ENCODE data around the gene NCAPG2.

The NCAPG2 gene

DNA sequence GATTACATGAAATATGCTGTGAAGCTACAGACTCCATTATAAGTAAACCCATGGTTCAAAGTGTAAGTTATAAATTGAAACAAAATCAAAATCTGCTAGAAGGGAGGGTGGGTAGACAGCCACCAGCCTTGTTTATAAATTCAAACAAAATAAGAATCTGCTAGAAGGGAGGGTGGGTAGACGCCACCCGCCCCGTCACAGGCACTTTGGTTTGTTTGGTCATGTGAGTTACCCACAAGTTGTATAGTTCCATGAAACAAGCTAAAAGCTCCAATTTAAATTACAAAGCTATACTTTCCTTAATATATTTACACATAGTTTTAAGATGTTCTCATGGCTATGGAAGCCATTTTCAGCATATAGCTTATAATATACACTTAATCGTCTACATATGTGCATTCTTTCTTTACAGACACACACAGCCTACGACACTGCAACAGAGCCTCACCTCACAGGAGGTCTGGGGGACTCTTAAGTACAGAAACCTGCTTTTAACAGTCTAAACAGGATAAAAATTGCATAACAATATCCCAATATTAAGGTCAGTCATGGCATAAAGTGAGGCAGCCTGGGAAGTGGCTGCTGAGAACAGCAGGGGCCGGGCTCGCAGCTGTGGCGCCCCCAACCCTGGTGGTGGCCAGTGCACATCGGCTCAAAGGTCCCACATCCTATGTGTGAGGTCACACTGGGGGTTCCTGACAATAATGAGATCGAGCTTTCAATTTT lies 28.1 kb upstream of the NCAPG2 start:
- Histone ChIP-seq H3K4me1 (ENCODE audit: control insufficient read depth, insufficient read depth, low read length) (no peaks in the 10 kb centered on the region), H3K27me3 (replicated peaks; ENCODE audit: control insufficient read depth, insufficient read depth, low read length) (no peaks in the 10 kb centered on the region), H3K4me3 (ENCODE audit: low read length) (no peak overlapping the region), H3K9me3 (ENCODE audit: control insufficient read depth, low read length) (no peaks in the 10 kb centered on the region), H3K9ac (ENCODE audit: low read length) (no peak overlapping the region), H3K36me3 (ENCODE audit: control insufficient read depth, insufficient read depth, low read length, severe bottlenecking) (peaks cover 73% of the 10 kb centered on the region)
- DNase-seq (ENCODE audit: low read depth) = no peak

DNA sequence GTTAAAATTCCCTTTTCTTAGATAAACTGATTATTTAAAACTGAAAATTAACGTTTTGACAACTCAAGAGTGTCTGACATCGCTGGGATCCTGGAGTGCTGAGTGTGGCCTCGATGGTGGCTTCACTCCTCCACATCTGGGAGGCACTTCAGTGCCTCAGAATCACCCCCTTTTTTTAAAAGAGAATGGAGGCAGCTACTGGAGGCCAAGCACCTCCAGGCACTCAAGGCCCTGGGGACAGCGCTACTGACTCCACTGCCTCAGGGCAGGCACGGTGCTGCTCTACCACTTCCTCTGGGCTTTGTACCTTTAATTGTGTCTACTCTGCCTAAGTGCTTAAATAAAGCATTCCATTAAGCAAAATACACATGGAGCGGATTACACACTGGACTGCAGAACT lies 27.2 kb upstream of the NCAPG2 start:
- Histone ChIP-seq H3K27me3 (replicated peaks; ENCODE audit: control insufficient read depth, insufficient read depth, low read length) (no peaks in the 10 kb centered on the region), H3K4me1 (ENCODE audit: control insufficient read depth, insufficient read depth, low read length) (no peaks in the 10 kb centered on the region), H3K4me3 (ENCODE audit: low read length) (no peak overlapping the region), H3K9ac (ENCODE audit: low read length) (no peak overlapping the region), H3K9me3 (ENCODE audit: control insufficient read depth, low read length) (no peaks in the 10 kb centered on the region), H3K36me3 (ENCODE audit: control insufficient read depth, insufficient read depth, low read length, severe bottlenecking) (peaks cover 64% of the 10 kb centered on the region)
- DNase-seq (ENCODE audit: low read depth) = no peak

DNA sequence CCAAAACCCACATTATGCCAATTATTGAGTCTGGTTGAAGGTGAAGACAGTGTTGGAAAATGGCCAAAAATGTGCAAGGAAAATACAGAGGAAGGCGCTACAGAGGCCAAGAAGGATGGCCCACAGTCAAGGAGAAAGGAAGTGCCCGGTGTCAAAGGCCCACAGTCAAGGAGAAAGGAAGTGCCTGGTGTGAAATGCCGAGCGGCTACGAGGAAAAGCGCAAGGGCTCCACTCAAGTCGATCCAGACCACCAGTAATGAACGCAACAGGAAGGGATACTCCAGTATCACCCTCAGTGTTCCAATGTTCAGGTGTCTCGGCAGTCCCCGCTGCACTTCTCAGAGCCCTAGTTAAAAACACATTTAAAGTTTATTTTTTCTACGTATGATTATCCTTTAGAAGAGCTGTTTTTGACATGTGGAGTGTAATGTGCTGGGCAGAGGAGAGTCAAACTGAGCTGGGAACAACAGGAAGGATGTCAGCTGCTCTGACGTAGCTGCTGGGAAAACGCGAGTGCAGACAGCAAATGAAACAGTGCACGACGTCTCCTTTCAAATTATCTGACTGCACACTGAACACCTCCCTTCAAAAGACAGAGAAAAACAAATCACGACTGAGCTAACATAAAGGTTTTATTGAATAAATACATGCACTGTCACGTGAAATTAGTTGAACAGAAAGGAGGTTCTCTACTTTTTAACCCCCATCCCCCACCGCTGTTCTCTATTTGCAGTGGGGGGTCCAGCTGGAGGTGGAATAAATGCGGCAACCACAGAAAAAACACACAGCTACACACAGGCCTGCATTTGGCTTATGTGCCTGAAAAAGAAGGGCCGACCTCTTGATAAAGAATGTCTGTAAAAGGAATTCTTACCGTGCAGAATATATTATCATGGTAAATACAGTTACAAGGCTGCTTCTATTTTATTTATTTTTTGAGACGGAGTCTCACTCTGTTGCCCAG lies 26.1 kb upstream of the NCAPG2 start:
- Histone ChIP-seq H3K4me3 (ENCODE audit: low read length) (no peak overlapping the region), H3K4me1 (ENCODE audit: control insufficient read depth, insufficient read depth, low read length) (no peaks in the 10 kb centered on the region), H3K27me3 (replicated peaks; ENCODE audit: control insufficient read depth, insufficient read depth, low read length) (no peaks in the 10 kb centered on the region), H3K9ac (ENCODE audit: low read length) (no peak overlapping the region), H3K36me3 (ENCODE audit: control insufficient read depth, insufficient read depth, low read length, severe bottlenecking) (peaks cover 54% of the 10 kb centered on the region), H3K9me3 (ENCODE audit: control insufficient read depth, low read length) (no peaks in the 10 kb centered on the region)
- no peak for DNase-seq (ENCODE audit: low read depth)

DNA sequence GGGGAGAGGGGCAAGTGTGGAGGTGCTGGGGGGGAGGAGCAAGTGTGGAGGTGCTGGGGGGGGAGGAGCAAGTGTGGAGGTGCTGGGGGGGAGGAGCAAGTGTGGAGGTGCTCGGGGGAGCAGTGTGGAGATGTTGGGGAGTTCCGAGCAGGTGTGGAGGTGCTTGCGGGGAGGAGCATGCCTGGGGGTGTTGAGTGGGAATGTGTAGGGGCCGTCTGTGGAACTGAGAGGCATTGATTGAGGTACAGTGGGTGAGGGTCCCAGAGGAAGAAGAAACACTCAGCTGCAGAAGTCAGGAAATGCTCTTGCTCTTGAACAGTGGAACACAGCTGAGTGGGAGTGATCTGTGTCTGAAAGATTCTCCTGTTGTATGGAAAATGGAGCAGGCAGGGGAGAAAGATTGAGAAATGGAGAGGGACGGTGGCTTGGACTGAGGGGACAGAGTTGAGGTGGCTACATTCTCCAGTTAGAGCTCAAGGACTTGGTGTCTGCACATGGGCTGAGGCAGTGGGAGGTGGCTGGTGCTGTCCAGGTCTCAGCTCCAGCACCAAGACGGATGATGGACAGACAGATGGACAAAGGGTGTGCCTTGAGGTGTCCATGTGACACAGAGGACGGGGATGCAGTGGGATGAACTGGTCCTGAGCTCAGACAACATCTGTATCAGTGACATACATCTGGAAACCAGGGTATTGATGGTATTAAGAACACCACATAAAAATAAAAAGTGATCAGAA lies 25.2 kb upstream of the NCAPG2 start:
- Histone ChIP-seq H3K4me1 (ENCODE audit: control insufficient read depth, insufficient read depth, low read length) (no peaks in the 10 kb centered on the region), H3K9me3 (ENCODE audit: control insufficient read depth, low read length) (no peaks in the 10 kb centered on the region), H3K9ac (ENCODE audit: low read length) (no peak overlapping the region), H3K36me3 (ENCODE audit: control insufficient read depth, insufficient read depth, low read length, severe bottlenecking) (peaks cover 45% of the 10 kb centered on the region), H3K27me3 (replicated peaks; ENCODE audit: control insufficient read depth, insufficient read depth, low read length) (no peaks in the 10 kb centered on the region), H3K4me3 (ENCODE audit: low read length) (no peak overlapping the region)
- DNase-seq (ENCODE audit: low read depth) = no peak

DNA sequence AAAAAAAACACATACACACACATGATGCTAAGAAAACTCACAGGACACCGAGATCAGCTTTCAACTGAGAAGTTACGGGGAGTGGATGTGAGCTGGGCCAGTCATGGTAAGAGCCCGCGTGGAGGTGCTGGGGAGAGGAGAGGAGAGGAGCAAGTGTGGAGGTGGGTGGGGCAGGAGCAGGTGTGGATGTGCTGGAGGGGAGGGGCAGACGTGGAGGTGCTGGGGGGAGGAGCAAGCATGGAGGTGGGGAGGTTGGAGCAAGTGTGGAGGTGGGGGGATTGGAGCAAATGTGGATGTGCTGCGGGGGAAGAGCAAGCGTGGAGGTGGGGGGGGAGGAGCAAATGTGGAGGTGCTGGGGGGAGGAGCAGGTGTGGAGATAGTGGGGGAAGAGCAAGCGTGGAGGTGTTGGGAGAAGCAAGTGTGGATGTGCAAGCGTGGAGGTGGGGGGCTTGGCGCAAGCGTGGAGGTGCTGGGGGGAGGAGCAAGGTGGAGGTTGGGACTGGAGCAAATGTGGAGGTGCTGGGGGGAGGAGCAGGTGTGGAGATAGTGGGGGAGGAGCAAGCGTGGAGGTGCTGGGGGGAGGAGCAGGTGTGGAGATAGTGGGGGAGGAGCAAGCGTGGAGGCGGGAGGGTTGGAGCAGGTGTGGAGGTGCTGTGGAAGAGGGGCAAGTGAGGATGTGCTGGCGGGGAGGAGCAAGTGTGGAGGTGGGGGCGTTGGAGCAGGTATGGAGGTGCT lies 24.5 kb upstream of the NCAPG2 start:
- Histone ChIP-seq H3K36me3 (ENCODE audit: control insufficient read depth, insufficient read depth, low read length, severe bottlenecking) (peaks cover 38% of the 10 kb centered on the region), H3K4me3 (ENCODE audit: low read length) (no peak overlapping the region), H3K9ac (ENCODE audit: low read length) (no peak overlapping the region), H3K4me1 (ENCODE audit: control insufficient read depth, insufficient read depth, low read length) (no peaks in the 10 kb centered on the region), H3K9me3 (ENCODE audit: control insufficient read depth, low read length) (no peaks in the 10 kb centered on the region), H3K27me3 (replicated peaks; ENCODE audit: control insufficient read depth, insufficient read depth, low read length) (no peaks in the 10 kb centered on the region)
- no peak for DNase-seq (ENCODE audit: low read depth)

DNA sequence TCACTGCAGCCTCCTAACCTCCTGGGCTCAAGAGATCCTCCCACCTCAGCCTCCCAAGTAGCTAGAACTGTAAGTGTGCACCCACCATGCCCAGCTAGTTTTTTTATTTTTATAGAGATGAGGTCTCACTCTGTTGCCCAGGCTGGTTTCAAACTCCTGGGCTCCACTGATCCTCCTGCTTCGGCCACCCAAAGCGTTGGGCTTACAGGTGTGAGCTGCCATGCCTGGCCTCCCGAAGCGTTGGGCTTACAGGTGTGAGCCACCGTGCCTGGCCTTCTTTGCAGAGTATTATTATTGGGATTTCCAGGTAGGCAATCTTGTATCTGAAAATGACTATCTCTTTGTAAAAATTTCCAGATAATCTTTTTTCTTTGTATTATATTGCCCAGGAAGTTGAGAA lies 23.1 kb upstream of the NCAPG2 start:
- no peak overlapping the region for H3K9ac ChIP-seq (ENCODE audit: low read length)
- H3K9me3 ChIP-seq (ENCODE audit: control insufficient read depth, low read length) = no peaks in the 10 kb centered on the region
- peaks cover 24% of the 10 kb centered on the region for H3K36me3 ChIP-seq (ENCODE audit: control insufficient read depth, insufficient read depth, low read length, severe bottlenecking)
- no peaks in the 10 kb centered on the region for H3K4me1 ChIP-seq (ENCODE audit: control insufficient read depth, insufficient read depth, low read length)
- H3K27me3 ChIP-seq (replicated peaks; ENCODE audit: control insufficient read depth, insufficient read depth, low read length) = no peaks in the 10 kb centered on the region
- H3K4me3 ChIP-seq (ENCODE audit: low read length) = no peak overlapping the region
- no peak for DNase-seq (ENCODE audit: low read depth)

DNA sequence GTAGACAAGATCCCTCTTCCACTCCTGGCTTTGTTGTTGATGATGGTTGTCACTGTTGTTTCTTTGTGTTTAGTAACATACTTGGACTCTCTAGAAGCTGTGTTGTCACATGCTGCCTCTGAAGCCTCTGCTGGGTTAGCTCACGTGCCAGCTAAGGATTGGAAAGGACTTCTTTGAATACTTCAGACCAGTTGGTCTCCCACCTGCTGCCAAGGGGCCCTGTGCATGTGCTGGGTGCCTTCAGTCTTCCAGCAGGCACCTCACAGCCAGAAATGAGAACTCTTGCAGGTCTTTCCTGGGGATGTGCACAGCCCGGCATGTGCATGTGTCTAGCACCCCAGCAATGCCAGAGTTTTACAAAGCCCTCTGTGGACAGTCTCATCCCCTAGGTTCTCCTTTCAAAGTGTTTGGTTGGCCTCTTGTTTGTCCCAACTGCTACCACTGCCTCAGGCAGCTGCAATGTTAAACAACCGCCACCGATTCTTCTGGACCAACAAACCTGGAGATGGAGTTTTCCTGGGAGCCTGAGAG lies 21.7 kb upstream of the NCAPG2 start:
- no peaks in the 10 kb centered on the region for H3K27me3 ChIP-seq (replicated peaks; ENCODE audit: control insufficient read depth, insufficient read depth, low read length)
- H3K9me3 ChIP-seq (ENCODE audit: control insufficient read depth, low read length) = no peaks in the 10 kb centered on the region
- H3K9ac ChIP-seq (ENCODE audit: low read length) = no peak overlapping the region
- H3K36me3 ChIP-seq (ENCODE audit: control insufficient read depth, insufficient read depth, low read length, severe bottlenecking) = peaks cover 12% of the 10 kb centered on the region
- H3K4me1 ChIP-seq (ENCODE audit: control insufficient read depth, insufficient read depth, low read length) = no peaks in the 10 kb centered on the region
- H3K4me3 ChIP-seq (ENCODE audit: low read length) = no peak overlapping the region
- DNase-seq (ENCODE audit: low read depth) = no peak

DNA sequence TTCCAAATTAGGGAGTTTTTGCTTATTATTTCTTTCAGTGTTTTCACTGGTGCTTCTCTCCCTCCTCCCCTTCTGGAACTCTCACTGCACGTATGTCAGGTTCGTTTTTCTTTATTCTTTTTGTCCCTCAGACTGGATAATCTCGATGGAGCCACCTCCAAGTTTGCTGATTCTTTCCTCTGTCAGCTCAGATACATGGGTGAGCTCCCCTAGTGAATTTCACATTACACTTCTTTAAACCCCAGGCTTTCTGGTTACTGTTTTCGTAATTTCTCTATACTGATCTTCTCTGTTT lies 20.8 kb upstream of the NCAPG2 start:
- Histone ChIP-seq H3K36me3 (ENCODE audit: control insufficient read depth, insufficient read depth, low read length, severe bottlenecking) (peaks cover 9% of the 10 kb centered on the region), H3K27me3 (replicated peaks; ENCODE audit: control insufficient read depth, insufficient read depth, low read length) (no peaks in the 10 kb centered on the region), H3K9me3 (ENCODE audit: control insufficient read depth, low read length) (no peaks in the 10 kb centered on the region), H3K9ac (ENCODE audit: low read length) (no peak overlapping the region), H3K4me1 (ENCODE audit: control insufficient read depth, insufficient read depth, low read length) (no peaks in the 10 kb centered on the region), H3K4me3 (ENCODE audit: low read length) (no peak overlapping the region)
- no peak for DNase-seq (ENCODE audit: low read depth)

DNA sequence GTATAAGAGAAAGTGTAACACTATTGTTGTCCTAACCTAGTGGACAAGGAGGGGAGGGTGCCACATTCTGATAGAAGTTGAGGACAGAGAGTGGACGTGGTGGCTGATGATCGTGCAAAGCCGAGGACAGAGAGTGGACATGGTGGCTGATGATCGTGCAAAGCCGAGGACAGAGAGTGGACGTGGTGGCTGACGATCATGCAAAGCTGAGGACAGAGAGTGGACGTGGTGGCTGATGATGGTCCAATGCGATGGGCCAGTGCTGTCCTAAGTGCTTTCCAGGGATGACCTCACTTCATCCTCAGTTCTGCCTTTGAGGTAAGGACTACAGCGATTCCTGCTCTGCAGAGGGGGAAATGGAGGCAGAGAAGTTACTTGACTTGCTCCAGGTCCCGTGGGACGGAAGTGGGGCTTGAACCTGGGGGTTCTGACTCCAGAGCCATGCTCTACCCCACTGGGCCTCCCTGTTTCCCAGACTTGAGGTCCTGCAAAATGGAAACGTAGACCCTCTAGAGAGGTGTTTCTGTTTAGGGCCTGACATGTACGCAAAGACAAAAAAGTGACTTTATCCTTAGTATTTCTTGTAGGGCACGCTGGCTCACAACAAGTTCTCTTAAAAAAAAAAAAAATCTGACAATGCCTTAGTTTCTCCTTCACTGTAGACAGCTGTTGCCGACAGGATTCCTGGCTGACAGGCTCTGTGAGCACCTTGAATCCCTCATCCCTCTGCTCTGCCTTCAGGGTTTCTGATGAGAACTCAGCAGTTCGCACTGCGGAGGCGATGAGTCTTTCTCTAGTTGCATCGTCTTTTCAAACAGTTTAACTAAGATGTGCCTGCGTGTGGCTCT lies 20.3 kb upstream of the NCAPG2 start:
- H3K4me1 ChIP-seq (ENCODE audit: control insufficient read depth, insufficient read depth, low read length) = no peaks in the 10 kb centered on the region

DNA sequence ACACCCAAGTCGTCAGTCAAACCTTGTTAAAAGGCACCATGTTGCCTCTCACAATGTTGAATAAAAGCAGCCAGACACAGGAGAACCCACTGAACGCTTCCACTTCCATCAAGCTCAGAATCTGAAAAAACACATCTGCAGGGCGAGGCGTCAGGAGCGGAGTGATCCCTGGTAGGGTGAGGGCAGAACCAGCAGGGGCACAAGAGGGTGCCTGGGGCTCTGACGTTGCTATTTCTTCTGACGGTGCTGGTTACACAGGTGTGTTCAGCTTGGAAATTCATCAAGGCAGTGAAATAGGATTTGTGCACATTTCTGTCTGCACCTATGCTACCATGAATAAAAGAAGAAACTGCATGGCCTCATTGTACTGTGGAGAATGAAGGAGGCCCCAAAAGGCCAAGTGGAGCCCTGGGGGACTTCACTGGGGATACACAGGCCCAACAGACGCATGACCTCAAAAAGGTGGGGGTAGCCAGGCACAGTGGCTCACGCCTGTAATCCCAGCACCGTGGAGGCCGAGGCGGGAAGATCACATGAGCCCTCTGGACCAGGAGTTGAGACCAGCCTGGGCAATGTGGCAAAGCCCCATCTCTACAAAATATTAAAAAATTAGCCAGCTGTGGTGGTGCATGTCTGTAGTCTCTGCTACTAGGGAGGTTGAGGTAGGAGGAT lies 19.2 kb upstream of the NCAPG2 start:
- no peak for DNase-seq (ENCODE audit: low read depth)
- H3K27me3 ChIP-seq (replicated peaks; ENCODE audit: control insufficient read depth, insufficient read depth, low read length) = no peaks in the 10 kb centered on the region
- no peak overlapping the region for H3K9ac ChIP-seq (ENCODE audit: low read length)
- H3K4me1 ChIP-seq (ENCODE audit: control insufficient read depth, insufficient read depth, low read length) = no peaks in the 10 kb centered on the region
- no peaks in the 10 kb centered on the region for H3K36me3 ChIP-seq (ENCODE audit: control insufficient read depth, insufficient read depth, low read length, severe bottlenecking)
- no peak overlapping the region for H3K4me3 ChIP-seq (ENCODE audit: low read length)
- H3K9me3 ChIP-seq (ENCODE audit: control insufficient read depth, low read length) = no peaks in the 10 kb centered on the region

More for the DNA sequence above, 20.3 kb upstream of the NCAPG2 start:
- DNase-seq (ENCODE audit: low read depth) = no peak
- Histone ChIP-seq H3K36me3 (ENCODE audit: control insufficient read depth, insufficient read depth, low read length, severe bottlenecking) (peaks cover 3% of the 10 kb centered on the region), H3K9ac (ENCODE audit: low read length) (no peak overlapping the region), H3K27me3 (replicated peaks; ENCODE audit: control insufficient read depth, insufficient read depth, low read length) (no peaks in the 10 kb centered on the region), H3K9me3 (ENCODE audit: control insufficient read depth, low read length) (no peaks in the 10 kb centered on the region), H3K4me3 (ENCODE audit: low read length) (no peak overlapping the region)

Data from adipocyte (in vitro differentiated cells).